Right ventricle myocardium superior (tissue), 1 donor: Measurements from ENCODE around the gene CREBRF. TPM values are rescaled to one million over a fixed set of nuclear protein-coding genes. Genes with fewer than 3 reads are reported as not detected.
"Not testable (repeated sequence)": the region's sequence is repeated elsewhere in the genome, so short reads cannot be mapped to it uniquely, and the experiment has no call there.

ENCODE experiments used
- ATAC-seq: fragments of 200-7000 bp; cut with Tn5 transposase; one replicate; pipeline ENCODE4 v1.9.1; 2020; ENCODE audit warnings: mild to moderate bottlenecking; ENCODE audit not compliant: poor library complexity
- DNase-seq: peaks from one replicate; pipeline ENCODE4 v3.0.0-alpha.2; 2020
- intact Hi-C: fragments of 100-400 bp; cut with DNase I; formaldehyde crosslinking; loops from one replicate; pipeline ENCODE4 v1.11.2; 2022
- total RNA-seq: library from RNA; stranded (reverse); fragmentation: NEBNext Ultra II Directional; extraction: Animal tissue kit (Norgen Biotek cat#: 25700); gene quantifications from one replicate; pipeline ENCODE4 v1.2.1, GENCODE V29; 2021
- donor health status: DM: no; HTN: yes; CAD: no; lungs with severe emphysema.

CREBRF gene
- total RNA-seq, 1 donor from 2014 or later = 23.9 TPM

DNA sequence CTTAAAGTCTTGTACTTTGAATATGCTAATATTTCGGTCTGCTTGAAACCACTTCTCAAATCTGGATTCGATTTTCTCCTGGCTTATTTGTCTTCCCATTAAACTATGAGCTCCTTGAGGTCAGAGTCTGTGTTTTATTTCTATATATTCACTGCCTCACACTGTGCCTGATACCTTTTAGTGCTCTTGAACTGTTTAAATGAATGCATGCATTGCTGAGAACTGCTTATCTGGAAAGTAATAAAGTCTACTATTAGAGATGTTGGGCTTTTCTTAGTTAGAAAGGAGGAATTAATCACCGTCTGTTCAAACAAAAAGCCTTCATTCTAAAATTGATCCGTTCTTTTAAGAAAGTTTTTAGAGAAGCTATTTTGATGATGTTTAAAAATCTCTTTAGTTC, 6.0 kb downstream of the CREBRF start:
- intact Hi-C loops = no loop called here
- no peak for ATAC-seq
- no peak for DNase-seq

DNA sequence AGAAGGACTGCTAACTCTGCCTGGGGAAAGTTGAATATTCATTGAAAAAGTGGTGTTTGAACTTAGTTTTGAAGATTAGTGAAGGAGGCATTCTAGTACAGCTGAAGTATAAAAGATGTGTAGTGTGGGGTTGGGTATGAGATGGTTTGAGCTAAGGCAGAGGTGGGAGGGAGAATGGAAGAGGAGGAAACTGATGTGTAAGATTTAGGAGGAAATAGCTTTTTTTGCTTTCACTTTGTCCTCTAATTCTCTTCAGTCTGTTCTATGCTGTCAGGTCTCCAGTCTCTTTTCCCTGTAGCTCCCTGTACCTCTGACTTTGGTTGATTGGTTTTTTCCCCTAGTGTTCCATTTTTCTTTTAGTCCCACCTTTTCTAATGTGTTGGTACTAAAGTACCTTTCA, 9.0 kb downstream of the CREBRF start:
- intact Hi-C loops = no loop called here
- no peak for DNase-seq
- no peak for ATAC-seq

DNA sequence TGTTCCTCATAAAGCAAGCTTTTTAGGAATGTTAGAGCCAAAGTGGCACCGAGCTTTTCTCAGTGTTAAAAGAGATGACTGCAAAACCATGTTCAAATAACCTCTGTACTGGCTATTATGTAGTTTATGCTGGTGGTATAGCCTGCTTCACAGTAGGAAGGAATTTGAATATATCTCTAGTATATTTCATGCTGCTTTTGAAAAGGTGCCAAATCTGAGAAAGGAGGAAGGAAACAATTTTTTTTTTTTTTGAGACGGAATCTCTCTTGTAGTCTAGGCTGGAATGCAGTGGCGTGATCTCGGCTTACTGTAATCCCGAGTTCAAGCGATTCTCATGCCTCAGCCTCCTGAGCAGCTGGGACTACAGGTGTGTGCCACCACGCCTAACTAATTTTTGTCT, 13.5 kb downstream of the CREBRF start:
- intact Hi-C loops = no loop called here
- ATAC-seq (no peak), DNase-seq (no peak)

DNA sequence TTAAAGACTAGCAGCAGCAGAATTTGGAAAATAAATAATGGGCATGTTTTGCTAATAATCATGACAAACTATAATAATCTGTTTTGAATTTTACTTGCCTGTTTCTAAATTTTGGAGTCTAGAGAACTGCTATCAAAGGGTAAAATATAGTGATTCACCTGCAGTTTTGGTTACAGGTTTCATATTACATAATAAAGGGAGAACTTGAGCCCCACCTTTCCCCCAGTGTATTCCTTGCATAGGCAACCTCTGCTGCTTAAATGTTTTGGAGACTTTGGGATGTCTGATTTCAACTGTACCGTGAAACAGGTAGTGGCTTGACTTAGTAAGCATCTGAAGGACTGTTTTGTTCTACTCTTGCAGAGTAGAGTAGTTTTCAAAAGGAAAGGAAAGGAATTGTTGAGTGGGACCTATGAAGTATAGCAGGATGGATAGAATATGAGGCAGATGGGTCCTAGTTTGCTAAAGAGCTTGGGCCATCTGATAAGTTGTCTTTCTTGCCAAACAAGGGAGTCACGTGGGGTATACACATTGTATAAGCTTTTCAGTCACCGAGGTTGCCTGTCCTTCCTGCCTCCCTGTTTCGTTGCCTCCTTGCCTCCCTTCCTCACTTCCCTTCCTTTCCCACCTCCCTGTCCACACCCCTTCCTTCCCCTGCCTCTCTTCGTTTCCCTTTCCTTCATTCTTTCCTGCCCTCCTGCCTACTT, 19.1 kb downstream of the CREBRF start:
- intact Hi-C loops = no loop called here
- no peak for ATAC-seq

DNA sequence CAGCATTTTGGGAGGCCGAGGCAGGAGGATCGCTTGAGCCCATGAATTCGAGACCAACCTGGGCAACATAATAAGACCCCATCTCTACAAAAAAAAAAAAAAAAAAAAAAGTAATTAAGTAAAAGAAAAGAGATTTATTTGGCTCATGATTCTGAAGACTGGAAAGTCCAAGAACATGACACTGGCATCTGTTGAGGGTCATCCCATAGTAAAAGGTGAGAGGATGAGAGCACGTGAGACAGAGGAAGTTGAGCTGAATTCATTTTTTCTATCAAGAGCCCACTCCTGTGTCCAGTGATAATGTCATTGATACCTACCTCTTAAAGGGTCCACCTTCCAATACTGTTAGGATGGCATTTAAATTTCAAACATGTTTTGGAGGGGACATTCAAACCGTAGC, 19.8 kb downstream of the CREBRF start:
- ATAC-seq (no peak), DNase-seq (no peak)
- intact Hi-C loops = no loop called here

More for the DNA sequence above, 19.1 kb downstream of the CREBRF start:
- no peak for DNase-seq

GRCh38 chr5:173076471-173076870, 20.3 kb downstream of the CREBRF start:
- DNase-seq, ATAC-seq, intact Hi-C loops: not testable (repeated sequence)

- peak; percentile 91 for ATAC-seq
- intact Hi-C loops = no loop called here
- no peak for DNase-seq
Observed at GRCh38 chr5:173078878-173079277, 22.7 kb downstream of the CREBRF start.

DNA sequence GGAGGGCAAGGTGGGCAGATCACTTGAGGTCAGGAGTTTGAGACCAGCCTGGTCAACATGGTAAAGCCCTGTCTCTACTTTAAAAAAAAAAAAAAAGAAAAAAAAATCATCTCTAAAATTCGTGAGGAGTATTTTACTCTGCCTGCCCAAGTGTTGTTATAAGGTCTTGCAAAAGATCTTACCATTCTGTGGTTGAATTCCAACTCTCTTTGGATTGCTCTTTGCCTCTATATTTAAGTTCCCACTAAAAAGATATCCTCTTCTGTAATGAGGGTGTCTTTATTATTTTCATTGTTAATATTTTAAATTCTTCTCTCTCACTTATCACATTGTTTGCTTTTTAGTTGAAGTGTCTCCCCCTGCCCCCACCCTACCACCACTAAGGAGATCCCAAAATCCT, 33.4 kb downstream of the CREBRF start:
- DNase-seq = no peak

GRCh38 chr5:173090639-173091038, 34.5 kb downstream of the CREBRF start:
- ATAC-seq (no peak), DNase-seq (no peak)
- intact Hi-C loops = no loop called here

More for the DNA sequence above, 33.4 kb downstream of the CREBRF start:
- no peak for ATAC-seq
- intact Hi-C loops = no loop called here

DNA sequence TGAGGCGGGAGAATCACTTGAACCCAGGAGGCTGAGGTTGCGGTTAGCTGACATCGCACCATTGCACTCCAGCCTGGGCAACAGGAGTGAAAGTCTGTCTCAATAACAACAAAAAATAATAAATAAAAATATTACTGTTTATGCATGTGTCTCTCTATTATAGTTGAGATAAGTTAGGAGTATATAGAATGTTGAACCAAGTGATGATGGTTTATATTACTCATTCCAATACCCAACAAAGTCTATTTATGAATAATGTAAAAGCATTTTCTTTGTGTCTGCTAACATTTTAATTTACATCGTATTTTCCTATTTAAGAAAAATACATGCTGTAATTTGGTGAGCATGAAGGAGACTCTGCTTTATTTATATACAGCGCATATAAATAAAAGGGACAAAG, 35.8 kb downstream of the CREBRF start:
- DNase-seq (no peak), ATAC-seq (no peak)
- intact Hi-C loops = no loop called here

- intact Hi-C loops = no loop called here
- DNase-seq = no peak
- ATAC-seq = peak; percentile 45
Observed at GRCh38 chr5:173093606-173094005, 37.5 kb downstream of the CREBRF start.

GRCh38 chr5:173094012-173094661, 38.0 kb downstream of the CREBRF start:
- ATAC-seq = peak; percentile 34
- intact Hi-C loops = no loop called here

DNA sequence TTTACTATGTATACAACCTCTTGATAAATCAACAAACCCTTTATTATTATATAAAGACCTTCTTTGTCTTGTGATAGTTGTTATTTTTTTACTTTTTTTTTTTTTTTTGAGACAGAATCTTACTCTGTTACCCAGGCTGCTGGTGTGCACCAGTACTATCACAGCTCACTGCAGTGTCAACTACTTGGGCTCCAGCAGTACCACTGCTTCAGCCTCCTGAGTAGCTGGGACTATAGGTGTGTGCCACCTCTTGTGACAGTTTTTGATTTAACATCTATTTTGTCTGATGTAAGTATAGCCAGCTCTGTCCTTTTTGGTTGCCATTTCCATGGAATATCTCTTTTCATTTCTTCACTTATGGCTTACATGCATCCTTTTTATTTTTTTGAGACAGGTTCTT, 42.6 kb downstream of the CREBRF start:
- no peak for ATAC-seq
- no peak for DNase-seq

More at GRCh38 chr5:173094012-173094661, 38.0 kb downstream of the CREBRF start:
- DNase-seq = no peak

DNA sequence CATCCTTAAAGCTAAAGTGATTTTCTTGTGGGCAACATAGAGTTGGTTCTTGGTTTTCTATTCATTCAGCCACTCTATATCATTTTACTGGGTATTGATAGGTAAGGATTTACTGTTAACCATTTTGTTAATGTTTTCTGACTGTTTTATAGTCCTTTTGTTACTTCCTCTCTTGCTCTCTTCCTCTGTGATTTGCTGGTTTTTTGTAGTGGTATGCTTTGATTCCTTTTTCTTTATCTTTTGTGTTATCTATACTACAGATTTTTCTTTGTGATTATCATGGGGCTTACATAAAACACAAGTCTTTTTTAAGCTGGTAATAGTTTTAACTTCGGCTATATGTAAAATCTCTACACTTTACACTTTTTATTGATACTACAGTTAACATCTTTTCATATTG, 43.3 kb downstream of the CREBRF start:
- no peak for ATAC-seq
- intact Hi-C loops = no loop called here

More for the DNA sequence above, 42.6 kb downstream of the CREBRF start:
- intact Hi-C loops = no loop called here

DNA sequence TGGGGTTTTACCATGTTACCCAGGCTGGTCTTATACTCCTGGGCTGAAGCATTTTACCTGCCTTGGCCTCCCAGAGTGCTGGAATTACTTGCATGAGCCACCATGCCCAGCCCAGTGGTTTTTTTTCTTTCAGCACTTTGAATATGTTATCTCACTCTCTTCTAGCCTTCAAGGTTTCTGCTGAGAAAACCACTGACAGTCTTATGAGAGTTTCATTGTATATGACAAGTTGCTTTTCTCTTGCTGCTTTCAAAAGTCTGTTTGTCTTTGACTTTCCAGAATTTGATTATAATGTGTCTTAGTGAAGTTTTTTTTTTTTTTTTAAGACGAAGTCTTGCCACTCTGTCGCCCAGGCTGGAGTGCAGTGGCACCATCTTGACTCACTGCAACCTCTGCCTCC, 45.1 kb downstream of the CREBRF start:
- ATAC-seq (no peak), DNase-seq (no peak)
- intact Hi-C loops = no loop called here

More for the DNA sequence above, 43.3 kb downstream of the CREBRF start:
- no peak for DNase-seq

GRCh38 chr5:173103411-173103810, 47.3 kb downstream of the CREBRF start:
- ATAC-seq = no peak
- DNase-seq = no peak
- intact Hi-C loops = no loop called here

DNA sequence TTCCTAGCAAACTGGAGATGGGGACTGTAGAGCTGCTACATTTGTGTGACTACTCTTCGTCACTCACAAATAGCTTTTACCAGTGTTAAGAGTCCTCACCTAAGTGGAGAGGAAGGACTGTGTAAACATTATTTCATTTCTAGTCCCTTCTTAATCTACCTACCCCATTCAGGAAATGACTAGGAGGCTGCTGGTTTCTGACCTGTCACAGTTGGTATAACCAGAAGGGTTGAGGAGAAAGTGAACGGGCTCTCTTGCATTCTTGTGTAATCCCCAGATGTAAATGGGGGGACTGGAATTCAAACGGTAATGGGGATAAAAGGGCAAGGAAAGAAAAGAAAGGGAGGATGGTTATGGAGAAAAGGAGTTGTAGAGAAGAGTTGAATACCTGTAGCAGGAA, 52.8 kb downstream of the CREBRF start:
- intact Hi-C loops = no loop called here
- ATAC-seq = no peak
- no peak for DNase-seq

- DNase-seq (no peak), ATAC-seq (no peak)
- intact Hi-C loops = no loop called here
Observed at GRCh38 chr5:173114536-173114935, 58.4 kb downstream of the CREBRF start.

GRCh38 chr5:173119719-173120118, 63.6 kb downstream of the CREBRF start:
- ATAC-seq (no peak), DNase-seq (no peak)
- intact Hi-C loops = no loop called here

DNA sequence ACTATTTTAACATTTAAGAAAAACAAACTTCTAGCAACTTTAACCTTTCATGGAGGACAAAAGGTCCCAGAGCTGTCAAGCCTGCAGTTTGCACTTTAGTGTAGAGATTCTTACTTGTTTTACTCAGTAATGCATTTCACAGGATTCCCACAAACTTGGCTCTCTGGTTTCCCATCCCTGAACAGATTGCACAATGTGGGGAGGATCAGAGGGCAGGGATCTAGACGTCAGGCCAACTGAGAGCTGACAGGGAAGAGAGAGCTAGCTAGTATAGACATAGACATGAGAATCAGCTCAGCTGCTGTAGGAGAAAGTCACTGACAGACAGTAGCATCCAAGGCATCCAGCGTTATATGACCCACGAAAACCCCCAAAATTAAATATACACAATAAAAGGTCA, 67.3 kb downstream of the CREBRF start:
- no peak for ATAC-seq
- DNase-seq = no peak
- intact Hi-C loops = no loop called here
